Activated naive CD8-positive, alpha-beta T cell treated with anti-CD3 and anti-CD28 coated beads for 36 hours (primary cell): ENCODE data around the gene TICAM2. TPM values are rescaled to one million over a fixed set of nuclear protein-coding genes. Genes with fewer than 3 reads are reported as not detected.

ENCODE experiments used
- DNase-seq: peaks from one replicate; pipeline ENCODE4 v3.0.0; 2021
- H3K27ac Mint-ChIP-seq: one replicate; pipeline ENCODE4 v1.8.0; 2022; ENCODE audit warnings: mild to moderate bottlenecking, moderate library complexity, mixed read lengths
- H3K27me3 Mint-ChIP-seq: one replicate; pipeline ENCODE4 v1.8.0; 2022; ENCODE audit warnings: mild to moderate bottlenecking, mixed read lengths
- H3K36me3 Mint-ChIP-seq: one replicate; pipeline ENCODE4 v1.8.0; 2021; ENCODE audit warnings: mild to moderate bottlenecking, mixed read lengths
- H3K4me1 Mint-ChIP-seq: one replicate; pipeline ENCODE4 v1.8.0; 2021; ENCODE audit warnings: mixed read lengths
- H3K4me3 Mint-ChIP-seq: one replicate; pipeline ENCODE4 v1.8.0; 2022; ENCODE audit warnings: mild to moderate bottlenecking, moderate library complexity, mixed read lengths
- H3K9me3 Mint-ChIP-seq: one replicate; pipeline ENCODE4 v1.8.0; 2022; ENCODE audit warnings: mixed read lengths
- total RNA-seq, 2 experiments: library from RNA; stranded (reverse); gene quantifications; one replicate each; pipeline ENCODE4 v1.2.3, GENCODE V29; 2021

Gene TICAM2
- total RNA-seq, 2 experiments from 2014 or later: 0.82 to 1.1 TPM

DNA sequence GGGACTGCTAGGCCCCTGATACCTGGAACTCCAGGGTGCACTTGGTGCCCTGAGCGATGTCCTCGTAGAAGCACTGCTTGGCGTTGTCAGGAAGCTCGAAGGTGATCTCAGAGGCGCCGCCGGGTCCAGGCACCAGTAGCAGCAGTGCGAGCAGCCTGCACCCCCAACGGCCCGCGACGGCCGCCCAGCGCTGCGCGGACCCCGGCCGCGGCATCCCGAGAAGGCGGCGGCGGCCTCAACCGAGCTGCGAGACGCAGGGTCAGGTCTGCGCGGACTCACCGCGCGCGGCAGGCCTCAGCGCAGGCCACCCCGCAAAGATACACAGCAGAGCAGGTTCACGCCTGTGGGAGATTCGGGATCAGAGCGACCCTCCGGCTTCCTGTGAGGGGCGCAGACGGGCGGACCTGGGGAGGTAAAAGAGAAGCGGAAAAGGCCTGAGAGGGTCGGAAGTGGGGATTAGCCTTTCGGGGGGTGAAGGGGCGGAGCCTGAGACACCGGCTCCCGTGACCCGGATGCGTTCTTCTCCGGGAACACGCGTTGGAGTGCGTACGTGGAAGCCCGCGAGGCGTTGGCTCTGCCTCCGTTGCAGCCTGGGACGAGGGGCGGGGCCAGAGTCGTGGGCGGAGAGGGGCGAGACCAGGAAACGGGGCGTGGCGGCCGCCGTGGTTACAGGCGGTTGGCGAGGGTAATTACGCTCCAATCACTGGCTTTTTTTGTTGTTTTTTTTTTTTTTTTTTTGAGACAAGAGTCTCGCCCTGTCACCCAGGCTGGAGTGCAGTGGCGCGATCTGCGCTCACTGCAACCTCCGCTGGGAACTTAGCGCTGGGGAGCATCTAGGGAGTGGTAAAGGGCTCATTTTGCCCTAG lies 23.5 kb upstream of the TICAM2 start, which contains the start of gene TMED7:
Gene TMED7, minus strand, starts transcription at position 458 of the 866 bp plus-strand sequence. Its CDS starts 244 bp downstream, at position 214.
- H3K36me3 Mint-ChIP-seq: peaks cover 8% of the 10 kb centered on the region
- peak within 1 kb of the TSS; percentile 92 for H3K27ac Mint-ChIP-seq
- H3K4me3 Mint-ChIP-seq: no peak within 1 kb of the TSS

GRCh38 chr5:115624994-115625393 lies 22.7 kb upstream of the TICAM2 start:
- Mint-ChIP-seq H3K4me1 (peaks cover 23% of the 10 kb centered on the region), H3K9me3 (no peaks in the 10 kb centered on the region), H3K36me3 (peaks cover 8% of the 10 kb centered on the region), H3K27me3 (no peaks in the 10 kb centered on the region), H3K4me3 (no peak overlapping the region), H3K27ac (no peak overlapping the region)
- DNase-seq: no peak

More for the DNA sequence above, 23.5 kb upstream of the TICAM2 start, which contains the start of gene TMED7:
- no peaks in the 10 kb centered on the region for H3K9me3 Mint-ChIP-seq
- H3K27me3 Mint-ChIP-seq: no peaks in the 10 kb centered on the region
- peaks cover 22% of the 10 kb centered on the region for H3K4me1 Mint-ChIP-seq
- peak; percentile 100 for DNase-seq

DNA sequence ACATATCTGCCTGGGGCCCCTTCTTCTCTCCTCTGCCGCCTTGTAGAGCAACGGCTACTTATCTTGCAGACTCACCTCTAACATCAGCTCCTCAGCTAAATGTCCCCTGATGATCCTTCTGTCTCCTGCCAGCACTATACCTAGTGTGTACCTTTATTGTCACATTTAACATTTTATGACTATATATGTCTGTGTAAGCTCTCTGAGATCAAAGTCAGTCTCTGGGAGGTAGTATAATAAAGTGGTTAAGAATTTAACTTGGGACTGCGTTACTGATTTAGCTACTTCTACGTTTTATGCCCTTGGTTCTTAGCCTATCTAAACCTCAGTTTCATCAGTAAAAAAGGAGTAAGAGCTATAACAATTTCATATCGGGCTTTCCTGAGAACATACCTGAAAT lies 21.4 kb upstream of the TICAM2 start:
- Mint-ChIP-seq H3K4me3 (no peak overlapping the region), H3K27ac (no peak overlapping the region), H3K27me3 (no peaks in the 10 kb centered on the region), H3K9me3 (no peaks in the 10 kb centered on the region), H3K4me1 (peaks cover 25% of the 10 kb centered on the region), H3K36me3 (peaks cover 12% of the 10 kb centered on the region)
- no peak for DNase-seq

DNA sequence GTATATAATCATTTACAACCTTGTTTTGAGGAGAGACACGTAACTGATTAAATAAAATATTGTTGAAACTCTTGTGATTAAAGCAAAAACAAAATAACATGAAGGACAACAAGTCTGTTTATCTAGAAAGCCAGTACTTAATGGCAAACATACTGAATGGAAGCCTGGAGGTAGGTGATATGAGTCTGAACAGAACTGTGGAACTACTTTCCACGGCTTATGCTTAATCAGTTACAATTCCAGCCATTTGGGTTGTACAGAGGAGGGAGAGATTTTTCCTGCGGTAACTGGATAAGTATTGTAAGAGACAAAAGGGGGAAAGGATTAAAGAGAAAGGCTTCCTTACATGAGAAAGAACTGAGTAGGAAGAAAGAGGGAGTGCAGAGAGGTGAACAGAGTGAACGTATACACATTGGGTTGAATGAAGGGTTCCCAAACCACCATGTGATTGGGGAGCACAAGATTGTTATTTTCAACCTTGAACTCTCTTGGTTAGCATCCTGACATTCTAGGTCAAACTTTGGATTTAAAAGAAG lies 19.2 kb upstream of the TICAM2 start:
- H3K27ac Mint-ChIP-seq: no peak overlapping the region
- peak overlapping the region; percentile 22 for H3K4me3 Mint-ChIP-seq
- peaks cover 27% of the 10 kb centered on the region for H3K4me1 Mint-ChIP-seq
- DNase-seq: no peak
- peaks cover 17% of the 10 kb centered on the region for H3K36me3 Mint-ChIP-seq
- no peaks in the 10 kb centered on the region for H3K27me3 Mint-ChIP-seq
- H3K9me3 Mint-ChIP-seq: no peaks in the 10 kb centered on the region

DNA sequence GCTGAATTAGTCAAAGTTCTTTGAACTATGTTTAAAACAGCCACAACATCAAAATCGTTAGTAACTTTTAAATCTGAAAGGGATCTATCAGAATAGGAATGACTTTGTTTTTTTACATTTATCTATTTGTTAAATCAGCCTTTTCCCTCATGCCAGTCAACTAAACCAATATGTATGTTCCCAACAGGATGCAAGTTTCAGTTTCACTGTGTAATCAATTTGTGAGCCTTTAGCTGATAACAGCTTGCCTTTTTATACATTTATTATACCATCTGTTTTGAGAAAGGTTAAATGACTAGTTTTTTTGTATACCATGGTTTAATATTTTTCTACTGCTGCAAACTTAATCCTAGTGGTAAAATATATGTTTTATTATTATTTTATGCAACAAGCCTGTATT lies 14.6 kb upstream of the TICAM2 start:
- H3K9me3 Mint-ChIP-seq: no peaks in the 10 kb centered on the region
- H3K4me1 Mint-ChIP-seq: peaks cover 19% of the 10 kb centered on the region
- peaks cover 17% of the 10 kb centered on the region for H3K36me3 Mint-ChIP-seq
- H3K27me3 Mint-ChIP-seq: no peaks in the 10 kb centered on the region
- DNase-seq: no peak
- no peak overlapping the region for H3K27ac Mint-ChIP-seq
- no peak overlapping the region for H3K4me3 Mint-ChIP-seq

DNA sequence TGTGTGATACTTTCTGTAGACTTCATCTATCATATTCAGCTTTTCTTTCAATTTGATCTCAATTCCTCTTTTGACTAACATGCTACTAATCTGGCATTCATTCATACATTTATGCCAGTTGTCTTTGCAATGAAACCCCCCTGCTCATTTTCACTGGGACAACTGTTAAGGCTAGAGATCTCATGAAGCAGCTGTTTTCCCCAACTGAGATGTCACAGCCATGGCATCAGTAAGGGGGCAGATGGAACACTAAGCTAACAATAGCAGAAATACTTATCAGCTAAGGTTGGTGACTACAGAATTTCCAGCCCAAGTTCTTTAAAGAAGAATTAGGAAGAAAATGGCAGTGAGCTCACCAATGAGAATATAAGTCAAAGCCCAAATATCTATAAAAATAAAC lies 14.2 kb upstream of the TICAM2 start:
- no peaks in the 10 kb centered on the region for H3K27me3 Mint-ChIP-seq
- peaks cover 17% of the 10 kb centered on the region for H3K4me1 Mint-ChIP-seq
- H3K9me3 Mint-ChIP-seq: no peaks in the 10 kb centered on the region
- DNase-seq: no peak
- no peak overlapping the region for H3K27ac Mint-ChIP-seq
- peaks cover 16% of the 10 kb centered on the region for H3K36me3 Mint-ChIP-seq
- H3K4me3 Mint-ChIP-seq: no peak overlapping the region

- Mint-ChIP-seq H3K4me3 (no peak overlapping the region), H3K27ac (no peak overlapping the region), H3K27me3 (no peaks in the 10 kb centered on the region), H3K9me3 (no peaks in the 10 kb centered on the region), H3K4me1 (peaks cover 18% of the 10 kb centered on the region), H3K36me3 (peaks cover 11% of the 10 kb centered on the region)
- no peak for DNase-seq
Observed at GRCh38 chr5:115611873-115612272, 9.6 kb upstream of the TICAM2 start.

- no peak for DNase-seq
- H3K27me3 Mint-ChIP-seq: no peaks in the 10 kb centered on the region
- H3K4me3 Mint-ChIP-seq: no peak overlapping the region
- no peak overlapping the region for H3K27ac Mint-ChIP-seq
- peaks cover 26% of the 10 kb centered on the region for H3K36me3 Mint-ChIP-seq
- no peaks in the 10 kb centered on the region for H3K9me3 Mint-ChIP-seq
- H3K4me1 Mint-ChIP-seq: peaks cover 23% of the 10 kb centered on the region
Observed at GRCh38 chr5:115607935-115608334, 5.7 kb upstream of the TICAM2 start.

GRCh38 chr5:115605436-115605835 lies 3.2 kb upstream of the TICAM2 start:
- H3K36me3 Mint-ChIP-seq: peaks cover 30% of the 10 kb centered on the region
- no peak for DNase-seq
- H3K4me3 Mint-ChIP-seq: no peak overlapping the region
- no peaks in the 10 kb centered on the region for H3K9me3 Mint-ChIP-seq
- peaks cover 33% of the 10 kb centered on the region for H3K4me1 Mint-ChIP-seq
- H3K27ac Mint-ChIP-seq: no peak overlapping the region
- H3K27me3 Mint-ChIP-seq: no peaks in the 10 kb centered on the region

GRCh38 chr5:115602591-115603125 lies 379 bp upstream of the TICAM2 start:
- peak overlapping the region; percentile 55 for H3K4me3 Mint-ChIP-seq
- no peaks in the 10 kb centered on the region for H3K27me3 Mint-ChIP-seq
- peak overlapping the region; percentile 62 for H3K27ac Mint-ChIP-seq
- peaks cover 29% of the 10 kb centered on the region for H3K4me1 Mint-ChIP-seq
- no peaks in the 10 kb centered on the region for H3K9me3 Mint-ChIP-seq
- DNase-seq: no peak
- peaks cover 26% of the 10 kb centered on the region for H3K36me3 Mint-ChIP-seq

GRCh38 chr5:115600766-115601165 lies 1.5 kb downstream of the TICAM2 start:
- Mint-ChIP-seq H3K27ac (no peak overlapping the region), H3K4me1 (peaks cover 26% of the 10 kb centered on the region), H3K27me3 (no peaks in the 10 kb centered on the region), H3K4me3 (no peak overlapping the region), H3K9me3 (no peaks in the 10 kb centered on the region), H3K36me3 (peaks cover 20% of the 10 kb centered on the region)
- no peak for DNase-seq

GRCh38 chr5:115599924-115600323 lies 2.4 kb downstream of the TICAM2 start:
- H3K36me3 Mint-ChIP-seq: peaks cover 15% of the 10 kb centered on the region
- peaks cover 26% of the 10 kb centered on the region for H3K4me1 Mint-ChIP-seq
- H3K27ac Mint-ChIP-seq: no peak overlapping the region
- no peak for DNase-seq
- H3K27me3 Mint-ChIP-seq: no peaks in the 10 kb centered on the region
- H3K4me3 Mint-ChIP-seq: no peak overlapping the region
- no peaks in the 10 kb centered on the region for H3K9me3 Mint-ChIP-seq

GRCh38 chr5:115599502-115599901 lies 2.8 kb downstream of the TICAM2 start:
- Mint-ChIP-seq H3K4me3 (no peak overlapping the region), H3K4me1 (peaks cover 26% of the 10 kb centered on the region), H3K27ac (no peak overlapping the region), H3K9me3 (no peaks in the 10 kb centered on the region), H3K36me3 (peaks cover 12% of the 10 kb centered on the region), H3K27me3 (no peaks in the 10 kb centered on the region)
- DNase-seq: no peak

DNA sequence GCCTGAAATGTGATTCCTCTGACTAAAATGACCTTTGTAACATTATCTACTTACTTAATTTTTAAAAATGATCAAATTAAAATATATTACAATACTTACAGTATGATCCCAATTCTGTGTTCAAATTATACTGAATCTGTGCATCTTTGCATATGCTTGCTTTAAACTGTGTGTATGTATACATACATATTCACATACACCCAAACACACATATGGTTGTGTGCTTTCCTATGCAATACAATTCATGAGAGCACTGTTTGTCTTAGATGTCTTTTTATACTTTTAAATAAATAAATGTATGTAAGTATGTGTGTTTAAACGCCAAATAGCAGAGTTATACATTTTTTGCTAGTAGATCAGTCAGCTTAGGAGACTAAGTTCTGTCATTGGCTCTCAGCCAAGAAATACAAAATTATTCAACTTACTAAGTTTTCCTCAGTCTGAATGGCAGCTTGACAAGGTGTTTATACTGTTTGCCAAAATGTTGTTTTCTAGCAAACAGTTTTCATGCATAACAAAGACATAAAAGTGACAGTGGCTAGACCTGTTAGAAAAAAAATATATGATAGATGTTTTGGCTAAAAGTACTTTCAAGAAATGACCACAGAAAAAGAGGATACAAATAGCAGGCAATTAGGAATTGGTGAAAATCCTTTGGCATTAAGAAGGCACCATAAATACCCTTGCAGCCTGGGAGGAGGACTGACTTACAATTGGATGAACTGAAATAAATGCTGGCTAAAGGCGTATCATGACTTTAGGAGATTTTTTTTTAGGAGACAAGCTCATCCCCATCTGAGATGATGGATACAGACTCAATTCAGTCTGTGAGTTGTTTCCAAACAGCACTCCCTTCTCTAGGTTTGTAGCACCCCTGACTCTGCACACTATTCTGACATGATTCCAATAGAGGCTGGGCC lies 7.9 kb downstream of the TICAM2 start:
- Mint-ChIP-seq H3K4me1 (no peaks in the 10 kb centered on the region), H3K4me3 (no peak overlapping the region), H3K27ac (no peak overlapping the region), H3K9me3 (no peaks in the 10 kb centered on the region), H3K27me3 (no peaks in the 10 kb centered on the region), H3K36me3 (peaks cover 2% of the 10 kb centered on the region)
- no peak for DNase-seq

- Mint-ChIP-seq H3K4me3 (no peak overlapping the region), H3K27ac (no peak overlapping the region), H3K36me3 (peaks cover 2% of the 10 kb centered on the region), H3K27me3 (no peaks in the 10 kb centered on the region), H3K4me1 (no peaks in the 10 kb centered on the region), H3K9me3 (no peaks in the 10 kb centered on the region)
- DNase-seq: no peak
Observed at GRCh38 chr5:115589043-115589442, 13.2 kb downstream of the TICAM2 start.
